Bronchial epithelial cell (primary cell): ENCODE measurements around the gene SOD3. TPM values are rescaled to one million over a fixed set of nuclear protein-coding genes. Genes with fewer than 3 reads are reported as not detected.

Source experiments
- DNase-seq: peaks from one replicate; pipeline ENCODE4 v3.0.0-alpha.2; 2010; ENCODE audit warnings: low read depth
- FAIRE-seq: peaks from 2 replicates; lab custom pipeline; 2011; peaks lifted over from hg19 to GRCh38; lab: Jason Lieb, UNC
- H3K27me3 ChIP-seq: 2 replicates; pipeline ENCODE4 v1.5.1; 2011; ENCODE audit warnings: low read length; ENCODE audit not compliant: control insufficient read depth, insufficient read depth
- H3K36me3 ChIP-seq: 2 replicates; pipeline ENCODE4 v1.5.1; 2011; ENCODE audit warnings: low read length; ENCODE audit not compliant: control insufficient read depth, insufficient read depth
- H3K4me3 ChIP-seq: 2 replicates; pipeline ENCODE4 v1.5.1; 2011; ENCODE audit warnings: mild to moderate bottlenecking, low read depth, low read length, control low read depth
- total RNA-seq: library from RNA; depleted of rRNA; stranded (reverse); fragments of >200 nt; gene quantifications from 2 replicates; pipeline ENCODE4 v1.2.1, GENCODE V29; 2014
- TF ChIP-seq, protein P1 (sequence below): IDR thresholded peaks from 2 replicates; pipeline ENCODE4 v1.5.1; 2011; ENCODE audit warnings: mild to moderate bottlenecking, moderate library complexity, low read length, control low read depth, inconsistent platforms; ENCODE audit not compliant: insufficient read depth, severe bottlenecking

SOD3 gene
- total RNA-seq, 1 donor from 2014 or later, result not detected

DNA sequence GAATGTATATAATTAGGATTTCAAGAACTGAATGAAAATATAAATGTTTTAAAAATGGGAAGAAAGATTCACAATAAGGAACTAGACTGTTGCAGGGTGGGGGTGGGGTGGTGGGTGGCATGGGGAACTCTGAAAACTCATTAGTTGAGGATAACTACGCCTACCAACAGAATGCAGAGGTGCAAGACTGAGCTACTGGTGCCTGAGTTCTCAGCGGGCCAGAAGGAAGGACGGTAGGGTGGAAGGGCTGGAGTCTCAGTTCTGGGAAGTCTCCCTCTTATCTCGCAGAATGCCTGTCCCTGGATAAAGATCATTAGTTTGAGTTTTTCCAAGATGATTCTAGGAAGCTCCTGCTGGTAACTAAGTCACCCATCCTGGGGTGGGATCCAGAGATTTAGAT, 1.3 kb upstream of the SOD3 start:
- no peak for FAIRE-seq
- Histone ChIP-seq H3K36me3 (no peaks in the 10 kb centered on the region), H3K4me3 (no peak overlapping the region), H3K27me3 (peaks cover 7% of the 10 kb centered on the region)
- no peak for DNase-seq
- TF ChIP-seq, protein P1, sequence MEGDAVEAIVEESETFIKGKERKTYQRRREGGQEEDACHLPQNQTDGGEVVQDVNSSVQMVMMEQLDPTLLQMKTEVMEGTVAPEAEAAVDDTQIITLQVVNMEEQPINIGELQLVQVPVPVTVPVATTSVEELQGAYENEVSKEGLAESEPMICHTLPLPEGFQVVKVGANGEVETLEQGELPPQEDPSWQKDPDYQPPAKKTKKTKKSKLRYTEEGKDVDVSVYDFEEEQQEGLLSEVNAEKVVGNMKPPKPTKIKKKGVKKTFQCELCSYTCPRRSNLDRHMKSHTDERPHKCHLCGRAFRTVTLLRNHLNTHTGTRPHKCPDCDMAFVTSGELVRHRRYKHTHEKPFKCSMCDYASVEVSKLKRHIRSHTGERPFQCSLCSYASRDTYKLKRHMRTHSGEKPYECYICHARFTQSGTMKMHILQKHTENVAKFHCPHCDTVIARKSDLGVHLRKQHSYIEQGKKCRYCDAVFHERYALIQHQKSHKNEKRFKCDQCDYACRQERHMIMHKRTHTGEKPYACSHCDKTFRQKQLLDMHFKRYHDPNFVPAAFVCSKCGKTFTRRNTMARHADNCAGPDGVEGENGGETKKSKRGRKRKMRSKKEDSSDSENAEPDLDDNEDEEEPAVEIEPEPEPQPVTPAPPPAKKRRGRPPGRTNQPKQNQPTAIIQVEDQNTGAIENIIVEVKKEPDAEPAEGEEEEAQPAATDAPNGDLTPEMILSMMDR, result no peak

DNA sequence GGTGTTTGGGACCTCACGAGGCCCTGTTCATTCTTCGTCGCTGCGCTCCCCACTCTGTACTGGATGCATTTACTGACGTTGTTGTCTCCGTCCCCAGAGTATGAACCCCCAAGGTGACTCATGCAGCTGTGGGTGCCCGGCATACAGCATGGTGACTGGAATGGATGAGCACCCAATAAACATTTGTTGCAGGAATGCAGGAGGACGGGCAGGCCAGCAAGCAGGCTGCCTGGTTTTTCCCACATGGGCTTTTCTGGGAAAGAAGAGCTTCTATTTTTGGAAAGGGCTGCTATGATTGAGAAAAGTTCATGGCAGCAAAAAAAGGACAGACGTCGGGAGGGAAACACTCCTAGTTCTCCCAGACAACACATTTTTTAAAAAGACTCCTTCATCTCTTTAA, 893 bp upstream of the SOD3 start:
- no peaks in the 10 kb centered on the region for H3K36me3 ChIP-seq
- DNase-seq (no peak), FAIRE-seq (no peak)
- no peak overlapping the region for H3K4me3 ChIP-seq
- TF ChIP-seq, protein P1, result no peak
- H3K27me3 ChIP-seq, result peaks cover 7% of the 10 kb centered on the region

DNA sequence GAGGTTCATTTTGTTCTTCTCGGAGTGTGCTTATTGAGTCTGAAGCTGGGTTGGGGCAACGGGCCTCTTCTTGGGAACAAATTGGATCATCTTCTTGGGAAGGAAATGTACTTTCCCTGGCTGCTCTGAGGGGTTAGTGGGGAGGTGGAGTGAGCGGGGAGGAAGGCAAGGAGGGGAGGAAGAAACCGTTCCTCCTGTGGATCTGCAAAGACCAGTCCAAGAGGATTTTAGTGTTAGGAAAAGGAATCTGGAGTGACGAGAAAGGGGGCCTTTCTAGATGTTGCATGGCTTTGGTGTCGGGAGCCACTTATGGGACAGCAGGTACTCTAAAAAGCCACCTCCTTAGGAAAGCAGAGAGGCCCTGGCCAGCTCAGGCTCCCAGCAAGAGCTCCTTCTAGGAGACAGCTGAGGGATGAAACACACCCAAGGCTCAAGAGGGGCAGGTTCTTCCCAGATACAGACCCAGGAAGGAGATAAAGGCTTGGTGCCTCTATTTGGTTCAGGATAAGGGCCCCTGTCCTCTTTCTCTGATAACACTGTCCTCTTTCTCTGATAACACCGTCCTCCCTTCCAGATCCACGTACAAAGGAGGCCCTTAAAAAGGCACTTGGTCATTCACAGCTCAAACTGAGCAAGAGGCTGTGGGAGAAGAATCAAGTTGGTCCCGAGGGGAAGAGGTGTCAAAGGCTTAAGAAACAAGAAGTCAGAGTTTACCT, 451 bp downstream of the SOD3 start:
- Histone ChIP-seq H3K27me3 (peaks cover 7% of the 10 kb centered on the region), H3K36me3 (no peaks in the 10 kb centered on the region), H3K4me3 (no peak overlapping the region)
- FAIRE-seq (no peak), DNase-seq (no peak)
- TF ChIP-seq, protein P1, result no peak

DNA sequence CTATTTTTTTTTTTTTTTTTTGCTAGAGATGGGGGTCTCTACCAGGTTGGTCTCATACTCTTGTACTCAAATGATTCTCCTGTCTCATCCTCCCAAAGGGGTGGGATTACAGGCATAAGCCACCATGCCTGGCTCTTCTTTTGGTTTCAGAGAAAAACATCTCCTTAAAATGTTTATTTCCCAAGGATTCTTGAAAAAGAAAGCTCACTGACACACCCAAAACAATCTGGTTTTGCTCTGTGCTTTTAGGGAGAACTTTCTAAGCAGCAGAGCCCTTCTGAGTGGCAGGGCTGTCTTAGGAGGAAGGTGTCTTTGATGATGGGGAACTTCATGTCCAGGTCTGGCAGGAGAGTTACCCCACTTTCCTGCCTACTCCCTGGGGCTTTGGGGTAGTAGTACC, 1.2 kb downstream of the SOD3 start:
- H3K36me3 ChIP-seq, result no peaks in the 10 kb centered on the region
- DNase-seq (no peak), FAIRE-seq (no peak)
- TF ChIP-seq, protein P1, result no peak
- H3K27me3 ChIP-seq, result peaks cover 7% of the 10 kb centered on the region
- no peak overlapping the region for H3K4me3 ChIP-seq

DNA sequence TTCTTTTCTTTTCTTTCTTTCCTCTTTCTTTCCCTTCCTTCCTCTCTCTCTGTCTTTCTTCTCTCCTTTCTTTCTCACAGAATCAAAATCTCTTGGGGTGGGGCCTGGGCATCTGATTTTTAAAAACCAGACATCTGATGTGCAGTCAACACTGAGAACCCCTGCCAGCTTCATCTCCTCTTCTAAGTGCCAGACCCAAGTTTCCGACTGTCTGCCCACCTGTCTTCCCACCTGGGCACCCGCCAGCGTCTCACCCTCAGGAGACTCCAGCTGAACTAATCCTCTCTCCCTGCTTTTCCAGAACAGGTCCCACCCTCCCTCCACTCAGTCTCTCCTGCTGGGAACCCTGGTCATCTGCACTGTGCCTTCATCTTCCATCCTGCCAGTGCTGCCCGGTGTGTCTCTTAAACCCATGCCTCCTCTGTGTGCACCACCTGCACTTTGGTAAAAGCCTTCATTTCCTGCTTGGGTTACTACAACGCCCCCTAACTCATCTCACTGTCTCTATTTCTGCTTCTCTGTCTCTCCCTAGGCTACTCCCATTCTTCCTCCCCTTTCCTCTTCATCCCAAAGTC, 2.8 kb downstream of the SOD3 start:
- TF ChIP-seq, protein P1, result no peak
- FAIRE-seq (no peak), DNase-seq (no peak)
- H3K27me3 ChIP-seq, result peaks cover 7% of the 10 kb centered on the region
- H3K36me3 ChIP-seq, result no peaks in the 10 kb centered on the region
- H3K4me3 ChIP-seq, result no peak overlapping the region

DNA sequence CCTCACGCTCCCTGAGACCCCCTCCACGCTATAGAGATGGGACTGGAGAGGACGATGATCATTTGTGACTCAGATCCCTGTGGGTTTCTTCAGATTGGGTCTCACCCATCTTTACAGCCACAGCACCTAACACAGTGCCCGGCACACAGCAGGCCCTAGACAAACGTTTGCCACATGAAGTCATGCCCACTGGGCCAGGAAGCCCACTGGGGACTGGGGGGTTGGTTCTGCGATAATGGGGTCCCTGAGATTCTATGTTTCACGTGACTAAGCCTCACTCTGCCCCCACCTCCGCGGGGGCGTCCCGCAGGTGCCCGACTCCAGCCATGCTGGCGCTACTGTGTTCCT, 3.8 kb downstream of the SOD3 start:
- TF ChIP-seq, protein P1, result no peak
- FAIRE-seq (no peak), DNase-seq (no peak)
- no peak overlapping the region for H3K4me3 ChIP-seq
- peaks cover 7% of the 10 kb centered on the region for H3K27me3 ChIP-seq
- no peaks in the 10 kb centered on the region for H3K36me3 ChIP-seq
